Measurements from ENCODE around the gene MYD88. TPM values are rescaled to one million over a fixed set of nuclear protein-coding genes. Genes with fewer than 3 reads are reported as not detected.
A peak's percentile ranks its signal among the peaks of the same experiment; 100 is the strongest.

MYD88 gene
- total RNA-seq, 1 donor from 2014 or later, result 24.2 TPM

DNA sequence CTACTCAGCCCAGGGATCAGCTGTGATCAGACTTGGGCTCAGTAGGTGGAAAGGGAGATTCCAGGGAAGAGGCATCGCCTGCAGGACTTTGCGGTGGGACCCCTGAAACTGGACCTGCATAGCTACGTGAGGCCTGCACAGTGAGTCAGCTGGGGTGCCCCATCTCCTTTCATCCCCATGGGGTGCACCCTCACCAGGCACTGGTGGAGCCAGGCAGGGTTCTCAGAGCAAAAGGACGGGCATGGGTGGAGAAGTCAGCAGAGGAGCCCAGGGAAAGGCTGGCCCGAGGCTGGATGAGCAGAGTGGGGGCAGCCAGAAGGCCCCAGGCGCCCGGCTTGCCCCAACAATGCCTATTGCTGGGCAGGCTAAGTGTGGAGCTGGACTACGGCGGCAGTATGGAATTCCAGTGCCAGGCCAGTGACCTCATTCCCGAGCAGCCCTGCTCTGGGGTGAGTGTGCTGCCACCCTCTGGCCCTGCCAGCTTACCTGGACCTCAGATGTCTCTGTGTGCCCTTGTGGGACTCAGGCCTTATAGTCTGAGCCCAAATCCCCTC lies 21.2 kb upstream of the MYD88 start:
- TF ChIP-seq, protein P1, sequence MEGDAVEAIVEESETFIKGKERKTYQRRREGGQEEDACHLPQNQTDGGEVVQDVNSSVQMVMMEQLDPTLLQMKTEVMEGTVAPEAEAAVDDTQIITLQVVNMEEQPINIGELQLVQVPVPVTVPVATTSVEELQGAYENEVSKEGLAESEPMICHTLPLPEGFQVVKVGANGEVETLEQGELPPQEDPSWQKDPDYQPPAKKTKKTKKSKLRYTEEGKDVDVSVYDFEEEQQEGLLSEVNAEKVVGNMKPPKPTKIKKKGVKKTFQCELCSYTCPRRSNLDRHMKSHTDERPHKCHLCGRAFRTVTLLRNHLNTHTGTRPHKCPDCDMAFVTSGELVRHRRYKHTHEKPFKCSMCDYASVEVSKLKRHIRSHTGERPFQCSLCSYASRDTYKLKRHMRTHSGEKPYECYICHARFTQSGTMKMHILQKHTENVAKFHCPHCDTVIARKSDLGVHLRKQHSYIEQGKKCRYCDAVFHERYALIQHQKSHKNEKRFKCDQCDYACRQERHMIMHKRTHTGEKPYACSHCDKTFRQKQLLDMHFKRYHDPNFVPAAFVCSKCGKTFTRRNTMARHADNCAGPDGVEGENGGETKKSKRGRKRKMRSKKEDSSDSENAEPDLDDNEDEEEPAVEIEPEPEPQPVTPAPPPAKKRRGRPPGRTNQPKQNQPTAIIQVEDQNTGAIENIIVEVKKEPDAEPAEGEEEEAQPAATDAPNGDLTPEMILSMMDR (IDR thresholded peaks at IDR 0.05; ENCODE audit: unreplicated experiment), result no peak
- H3K27ac Mint-ChIP-seq, result no peak overlapping the region
- no peaks in the 10 kb centered on the region for H3K9me3 Mint-ChIP-seq (ENCODE audit: low read depth)
- no peak for DNase-seq (ENCODE audit: low spot score, unreplicated experiment)
- peaks cover 10% of the 10 kb centered on the region for H3K27me3 Mint-ChIP-seq
- H3K4me1 Mint-ChIP-seq (ENCODE audit: low read depth), result no peaks in the 10 kb centered on the region
- H3K4me3 Mint-ChIP-seq (ENCODE audit: low read depth), result no peak overlapping the region
- peaks cover 8% of the 10 kb centered on the region for H3K36me3 Mint-ChIP-seq (ENCODE audit: insufficient read depth)

GRCh38 chr3:38117748-38118420 lies 20.6 kb upstream of the MYD88 start:
- peak; percentile 45 for DNase-seq (ENCODE audit: low spot score, unreplicated experiment)
- Mint-ChIP-seq H3K27ac (no peak overlapping the region), H3K4me3 (ENCODE audit: low read depth) (no peak overlapping the region), H3K27me3 (peaks cover 10% of the 10 kb centered on the region), H3K4me1 (ENCODE audit: low read depth) (no peaks in the 10 kb centered on the region), H3K36me3 (ENCODE audit: insufficient read depth) (peaks cover 11% of the 10 kb centered on the region), H3K9me3 (ENCODE audit: low read depth) (no peaks in the 10 kb centered on the region)
- TF ChIP-seq, protein P1 (IDR thresholded peaks at IDR 0.05; ENCODE audit: unreplicated experiment), result peak; percentile 65

DNA sequence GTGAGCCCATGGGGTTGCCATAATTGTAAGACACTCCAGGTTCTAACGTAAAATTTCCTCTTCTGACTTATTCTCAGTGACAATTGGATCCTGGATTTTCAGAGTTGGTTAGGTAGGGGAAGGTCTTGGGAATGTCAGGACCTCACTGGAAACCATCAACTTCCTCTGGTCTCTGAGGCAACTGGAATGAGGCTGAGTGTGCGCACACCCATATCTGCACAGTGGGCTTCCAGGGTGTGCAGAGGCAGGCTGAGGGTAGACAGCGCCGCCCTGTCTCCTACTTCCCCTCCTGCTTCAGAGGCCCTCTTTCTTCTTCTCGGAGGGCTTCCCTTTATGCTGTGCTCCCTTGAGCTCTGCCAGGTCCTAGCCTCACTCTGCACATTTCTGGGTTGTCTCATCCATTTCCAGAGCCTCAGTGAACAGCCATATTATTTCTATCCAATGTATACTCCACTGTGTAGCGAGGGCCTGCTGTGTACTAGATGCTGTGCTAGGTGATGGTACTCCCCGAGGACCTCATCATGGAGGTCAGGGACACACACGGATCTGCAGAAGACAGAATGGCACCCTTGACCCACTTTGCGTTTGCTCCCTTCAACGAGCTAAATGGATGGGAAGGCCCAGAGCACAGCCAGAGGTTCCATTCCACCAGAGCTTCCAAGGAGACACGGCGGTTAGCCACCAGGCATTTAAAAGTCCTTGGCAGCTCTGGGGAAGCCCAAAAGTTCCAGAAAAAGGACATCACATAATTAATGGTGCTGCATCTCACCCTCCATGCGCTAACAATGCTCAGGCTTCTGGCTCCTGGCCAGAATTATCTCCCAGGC lies 19.8 kb upstream of the MYD88 start:
- Mint-ChIP-seq H3K27ac (peak overlapping the region; percentile 52), H3K36me3 (ENCODE audit: insufficient read depth) (peaks cover 14% of the 10 kb centered on the region)
- DNase-seq (ENCODE audit: low spot score, unreplicated experiment), result no peak

GRCh38 chr3:38119248-38119544 lies 19.3 kb upstream of the MYD88 start:
- peaks cover 14% of the 10 kb centered on the region for H3K36me3 Mint-ChIP-seq (ENCODE audit: insufficient read depth)
- DNase-seq (ENCODE audit: low spot score, unreplicated experiment), result no peak
- TF ChIP-seq, protein P1 (IDR thresholded peaks at IDR 0.05; ENCODE audit: unreplicated experiment), result no peak
- H3K9me3 Mint-ChIP-seq (ENCODE audit: low read depth), result no peaks in the 10 kb centered on the region
- no peak overlapping the region for H3K27ac Mint-ChIP-seq
- no peak overlapping the region for H3K4me3 Mint-ChIP-seq (ENCODE audit: low read depth)
- peaks cover 10% of the 10 kb centered on the region for H3K27me3 Mint-ChIP-seq
- H3K4me1 Mint-ChIP-seq (ENCODE audit: low read depth), result no peaks in the 10 kb centered on the region

More for the DNA sequence above, 19.8 kb upstream of the MYD88 start:
- Mint-ChIP-seq H3K4me3 (ENCODE audit: low read depth) (no peak overlapping the region), H3K4me1 (ENCODE audit: low read depth) (no peaks in the 10 kb centered on the region), H3K27me3 (peaks cover 10% of the 10 kb centered on the region), H3K9me3 (ENCODE audit: low read depth) (no peaks in the 10 kb centered on the region)
- TF ChIP-seq, protein P1 (IDR thresholded peaks at IDR 0.05; ENCODE audit: unreplicated experiment), result no peak

GRCh38 chr3:38119821-38120692 lies 18.4 kb upstream of the MYD88 start:
- H3K27ac Mint-ChIP-seq, result peak overlapping the region; percentile 87
- no peak for DNase-seq (ENCODE audit: low spot score, unreplicated experiment)
- H3K4me3 Mint-ChIP-seq (ENCODE audit: low read depth), result no peak overlapping the region
- TF ChIP-seq, protein P1 (IDR thresholded peaks at IDR 0.05; ENCODE audit: unreplicated experiment), result no peak
- no peaks in the 10 kb centered on the region for H3K9me3 Mint-ChIP-seq (ENCODE audit: low read depth)
- no peaks in the 10 kb centered on the region for H3K4me1 Mint-ChIP-seq (ENCODE audit: low read depth)
- peaks cover 18% of the 10 kb centered on the region for H3K36me3 Mint-ChIP-seq (ENCODE audit: insufficient read depth)
- H3K27me3 Mint-ChIP-seq, result peaks cover 10% of the 10 kb centered on the region

Data from progenitor cell of endocrine pancreas (in vitro differentiated cells).